ENCODE data around the gene RNF213.

DNA sequence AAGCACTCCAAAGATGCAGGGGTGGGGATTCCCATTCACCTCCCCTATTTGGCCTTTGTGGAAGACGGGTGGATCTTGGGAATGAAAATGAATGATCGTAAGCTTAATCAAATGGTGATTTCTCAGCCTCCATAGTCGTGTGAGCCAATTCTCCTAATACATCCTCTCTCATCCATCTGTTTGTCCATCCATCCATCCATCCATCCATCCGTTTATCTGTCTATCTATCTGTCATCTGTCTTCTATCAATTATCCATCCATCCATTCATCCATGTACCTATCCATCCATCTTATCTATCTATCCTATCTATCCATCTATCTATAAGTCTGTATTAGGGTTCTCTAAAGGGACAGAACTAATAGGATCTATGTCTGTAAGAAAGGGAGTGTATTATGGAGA, 7.8 kb downstream of the RNF213 start:
- TF ChIP-seq GATA3 (IDR thresholded peaks at IDR 0.05; ENCODE audit: low read depth, low read length) (no peak), GATA2 (IDR thresholded peaks at IDR 0.05; ENCODE audit: low read depth, low read length) (no peak)
